Hepatocyte (in vitro differentiated cells): Measurements from ENCODE around the gene ZNF683. TPM values are rescaled to one million over a fixed set of nuclear protein-coding genes. Genes with fewer than 3 reads are reported as not detected.

Source experiments
- DNase-seq: peaks from one replicate; pipeline ENCODE4 v3.0.0-alpha.2; 2016; ENCODE audit warnings: low spot score
- H2AFZ ChIP-seq: fragments of 200-600 bp; sonication (generic); 2 replicates; pipeline ENCODE4 v1.6.0; 2016; ENCODE audit warnings: antibody characterized with exemption, mild to moderate bottlenecking
- H3K27ac ChIP-seq: fragments of 200-600 bp; sonication (generic); 2 replicates; pipeline ENCODE4 v1.5.1; 2016; ENCODE audit warnings: mild to moderate bottlenecking
- H3K27me3 ChIP-seq: fragments of 200-600 bp; sonication (generic); 2 replicates; pipeline ENCODE4 v1.6.1; 2016
- H3K36me3 ChIP-seq: fragments of 200-600 bp; sonication (generic); replicated peaks from 2 replicates; pipeline ENCODE4 v1.5.1; 2016; ENCODE audit warnings: low read depth; ENCODE audit not compliant: insufficient read depth
- H3K4me1 ChIP-seq: fragments of 200-600 bp; sonication (generic); 2 replicates; pipeline ENCODE4 v1.5.1; 2016; ENCODE audit warnings: mild to moderate bottlenecking, moderate library complexity; ENCODE audit not compliant: insufficient read depth
- H3K4me2 ChIP-seq: fragments of 200-600 bp; sonication (generic); 2 replicates; pipeline ENCODE4 v1.6.0; 2016
- H3K4me3 ChIP-seq: fragments of 200-600 bp; sonication (generic); 2 replicates; pipeline ENCODE4 v1.5.1; 2016; ENCODE audit warnings: mild to moderate bottlenecking
- H3K79me2 ChIP-seq: fragments of 200-600 bp; sonication (generic); 2 replicates; pipeline ENCODE4 v1.6.0; 2017; ENCODE audit warnings: mild to moderate bottlenecking
- H3K9me2 ChIP-seq: fragments of 200-600 bp; sonication (generic); replicated peaks from 2 replicates; pipeline ENCODE4 v1.6.0; 2017; ENCODE audit warnings: mild to moderate bottlenecking; ENCODE audit not compliant: insufficient read depth
- H3K9me3 ChIP-seq: fragments of 200-600 bp; sonication (generic); 2 replicates; pipeline ENCODE4 v1.5.1; 2016; ENCODE audit warnings: low read depth, mild to moderate bottlenecking
- H4K20me1 ChIP-seq: fragments of 200-600 bp; sonication (generic); 2 replicates; pipeline ENCODE4 v1.6.0; 2016; ENCODE audit warnings: mild to moderate bottlenecking; ENCODE audit not compliant: insufficient read depth, poor library complexity, severe bottlenecking
- CTCF ChIP-seq: fragments of 200-600 bp; sonication (generic); IDR thresholded peaks from 2 replicates; pipeline ENCODE4 v1.5.1; 2016; ENCODE audit warnings: antibody characterized with exemption, mild to moderate bottlenecking; ENCODE audit not compliant: poor library complexity
- EZH2 ChIP-seq: fragments of 200-600 bp; sonication (generic); IDR thresholded peaks from 2 replicates; pipeline ENCODE4 v1.6.1; 2016; ENCODE audit warnings: antibody characterized with exemption, mild to moderate bottlenecking, borderline replicate concordance
- EZH2phosphoT487 ChIP-seq: fragments of 200-600 bp; sonication (generic); IDR thresholded peaks from one replicate; pipeline ENCODE4 v1.6.1; 2018; ENCODE audit warnings: antibody characterized with exemption, mild to moderate bottlenecking, low read depth, moderate library complexity; ENCODE audit not compliant: unreplicated experiment, severe bottlenecking
- WGBS: methylation state at CpG from one replicate; pipeline ENCODE4 v1.1.6; 2016; ENCODE audit warnings: low lambda C conversion rate; ENCODE audit errors: missing lambda C conversion rate; 5-methylcytosine and 5-hydroxymethylcytosine counted together
- polyA plus RNA-seq: library from polyadenylated mRNA; unstranded; fragments of >200 nt; fragmentation: Nextera tagmentation; extraction: Ambion mirVana; gene quantifications from 2 replicates; pipeline ENCODE4 v1.2.1, GENCODE V29; 2016
- total RNA-seq: library from RNA; depleted of rRNA; stranded (reverse); fragments of >200 nt; gene quantifications from 2 replicates; pipeline ENCODE4 v1.2.3, GENCODE V29; 2014

Gene ZNF683
- total and polyA plus RNA-seq, 2 experiments from 2014 or later, result not detected

DNA sequence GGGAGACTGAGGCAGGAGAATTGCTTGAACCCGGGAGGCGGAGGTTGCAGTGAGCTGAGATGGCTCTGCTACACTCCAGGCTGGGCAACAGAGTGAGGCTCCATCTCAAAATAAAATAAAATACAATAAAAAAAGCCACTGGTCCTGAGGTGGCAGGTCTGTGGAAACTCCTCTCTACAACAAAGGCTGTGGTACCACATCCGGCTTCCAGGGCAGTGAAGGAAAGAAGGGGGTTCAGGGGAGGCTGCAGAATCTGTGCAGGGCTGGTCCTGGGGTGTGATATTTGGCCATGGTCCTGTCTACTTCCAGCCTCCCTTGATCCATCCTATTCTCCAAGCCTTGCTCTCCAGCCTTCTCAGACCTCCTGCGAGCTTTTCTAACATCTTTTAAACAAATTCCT, 731 bp upstream of the ZNF683 start:
- Histone ChIP-seq H3K27ac (no peak overlapping the region), H3K27me3 (no peaks in the 10 kb centered on the region)
- 91% methylated on average over 4 of the region's 4 CpGs for WGBS

DNA sequence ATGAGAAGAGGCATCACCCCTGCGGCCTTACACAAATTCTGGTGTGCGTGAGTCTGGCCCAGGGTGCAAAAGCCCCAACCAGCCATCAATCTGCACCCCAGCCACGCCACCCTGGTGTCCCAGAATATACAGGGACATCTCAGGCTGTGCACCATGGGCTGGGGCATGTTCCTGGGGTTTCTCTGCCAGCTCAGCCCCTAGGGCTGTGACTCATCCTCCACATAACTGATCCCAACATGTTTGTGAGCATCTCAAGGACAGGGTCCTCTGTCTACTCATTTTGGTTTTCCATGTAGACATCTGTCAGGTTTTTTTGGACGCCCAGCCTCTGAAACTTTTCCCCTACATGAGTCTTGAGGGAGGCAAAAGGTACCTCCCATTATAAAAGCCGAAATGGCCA, 511 bp downstream of the ZNF683 start:
- no peak overlapping the region for H3K4me2 ChIP-seq
- H4K20me1 ChIP-seq, result no peaks in the 10 kb centered on the region
- H3K79me2 ChIP-seq, result no peaks in the 10 kb centered on the region
- no peak for DNase-seq
- H3K9me2 ChIP-seq, result no peaks in the 10 kb centered on the region
- H3K27me3 ChIP-seq, result no peaks in the 10 kb centered on the region
- H3K4me1 ChIP-seq, result no peaks in the 10 kb centered on the region
- H3K36me3 ChIP-seq, result no peaks in the 10 kb centered on the region
- no peaks in the 10 kb centered on the region for H3K9me3 ChIP-seq
- no peak overlapping the region for H3K27ac ChIP-seq
- TF ChIP-seq EZH2, result no peak
- TF ChIP-seq EZH2phosphoT487, result no peak
- TF ChIP-seq CTCF, result no peak
- H2AFZ ChIP-seq, result no peak overlapping the region
- H3K4me3 ChIP-seq, result no peak overlapping the region
- 86% methylated on average over 5 of the region's 5 CpGs for WGBS

More for the DNA sequence above, 731 bp upstream of the ZNF683 start:
- Histone ChIP-seq H3K4me2 (no peak overlapping the region), H3K4me3 (no peak overlapping the region), H3K9me3 (no peaks in the 10 kb centered on the region), H3K36me3 (no peaks in the 10 kb centered on the region), H2AFZ (no peak overlapping the region), H4K20me1 (no peaks in the 10 kb centered on the region), H3K4me1 (no peaks in the 10 kb centered on the region), H3K9me2 (no peaks in the 10 kb centered on the region), H3K79me2 (no peaks in the 10 kb centered on the region)
- TF ChIP-seq EZH2phosphoT487, result no peak
- no peak for TF ChIP-seq CTCF
- no peak for TF ChIP-seq EZH2
- no peak for DNase-seq

GRCh38 chr1:26370591-26371382, 1.8 kb downstream of the ZNF683 start:
- Histone ChIP-seq H3K27ac (no peak overlapping the region), H3K9me2 (no peaks in the 10 kb centered on the region), H3K4me1 (no peaks in the 10 kb centered on the region), H3K4me3 (no peak overlapping the region), H3K27me3 (no peaks in the 10 kb centered on the region), H3K79me2 (no peaks in the 10 kb centered on the region), H3K4me2 (no peak overlapping the region), H3K9me3 (no peaks in the 10 kb centered on the region), H4K20me1 (no peaks in the 10 kb centered on the region), H2AFZ (no peak overlapping the region), H3K36me3 (no peaks in the 10 kb centered on the region)
- no peak for DNase-seq
- 81% methylated on average over 6 of the region's 6 CpGs for WGBS
- TF ChIP-seq CTCF (no peak), EZH2 (no peak), EZH2phosphoT487 (no peak)

DNA sequence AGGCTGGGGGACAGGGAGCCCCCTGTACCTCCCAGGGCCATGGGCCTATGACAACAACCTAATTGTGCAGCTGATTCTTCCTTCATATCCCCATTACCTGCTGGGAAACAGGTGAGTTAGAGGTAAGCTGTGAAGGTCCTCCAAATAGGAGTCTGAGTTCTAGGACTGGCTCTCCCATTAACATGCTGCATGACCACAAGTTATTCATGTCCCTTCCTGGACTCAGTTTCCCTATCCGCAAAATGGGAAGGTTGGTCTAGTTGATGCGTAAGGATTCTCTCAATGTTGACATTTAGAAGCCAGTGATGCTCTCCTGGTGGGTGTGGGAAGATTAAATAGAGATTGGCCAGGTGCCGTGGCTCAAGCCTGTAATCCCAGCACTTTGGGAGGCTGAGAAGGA, 4.1 kb downstream of the ZNF683 start:
- H3K27ac ChIP-seq, result no peak overlapping the region
- no peaks in the 10 kb centered on the region for H3K9me2 ChIP-seq
- TF ChIP-seq EZH2phosphoT487 (no peak), EZH2 (no peak), CTCF (no peak)
- H3K9me3 ChIP-seq, result no peaks in the 10 kb centered on the region
- no peaks in the 10 kb centered on the region for H3K36me3 ChIP-seq
- no peaks in the 10 kb centered on the region for H3K79me2 ChIP-seq
- no peaks in the 10 kb centered on the region for H4K20me1 ChIP-seq
- no peaks in the 10 kb centered on the region for H3K27me3 ChIP-seq
- H3K4me3 ChIP-seq, result no peak overlapping the region
- no peak overlapping the region for H3K4me2 ChIP-seq
- DNase-seq, result no peak
- no peak overlapping the region for H2AFZ ChIP-seq
- 91% methylated on average over 3 of the region's 3 CpGs for WGBS
- no peaks in the 10 kb centered on the region for H3K4me1 ChIP-seq
